Right atrium auricular region (tissue), 2 donors: Measurements from ENCODE around the gene MT1F. TPM values are rescaled to one million over a fixed set of nuclear protein-coding genes. Genes with fewer than 3 reads are reported as not detected.
A peak's percentile ranks its signal among the peaks of the same experiment; 100 is the strongest.

Experiments used
- DNase-seq: peaks from one replicate; pipeline ENCODE4 v3.0.0-alpha.2; 2019; ENCODE audit warnings: low spot score
- H3K27ac ChIP-seq, 2 donors: fragments of 200-600 bp; sonication (generic); 1 replicate in 1 of 2; 2 replicates in 1 of 2; pipeline ENCODE4 v1.5.1; 2016 to 2019
- H3K27me3 ChIP-seq, 2 donors: fragments of 200-600 bp; sonication (generic); one replicate each; pipeline versions ENCODE4 v1.5.1 to v1.6.0; 2017 to 2019
- H3K36me3 ChIP-seq: fragments of 200-600 bp; sonication (generic); one replicate; pipeline ENCODE4 v1.5.1; 2016
- H3K4me1 ChIP-seq, 2 donors: fragments of 200-600 bp; sonication (generic); one replicate each; pipeline versions ENCODE4 v1.5.1 to v1.6.0; 2017 to 2019
- H3K4me3 ChIP-seq, 2 donors: fragments of 200-600 bp; sonication (generic); 1 replicate in 1 of 2; 2 replicates in 1 of 2; pipeline ENCODE4 v1.5.1; 2017 to 2019; ENCODE audit warnings: mild to moderate bottlenecking in 1 of 2, moderate library complexity in 1 of 2
- H3K9me3 ChIP-seq, 2 donors: fragments of 200-600 bp; sonication (generic); one replicate each; pipeline ENCODE4 v1.5.1; 2019
- total RNA-seq, 2 donors: library from RNA; depleted of rRNA; stranded (reverse); fragments of >200 nt; gene quantifications; one replicate each; pipeline ENCODE4 v1.1.0, GENCODE V29; 2016
- TF ChIP-seq, protein P1 (sequence below), 2 donors: fragments of 200-600 bp; sonication (generic); IDR thresholded peaks; one replicate each; pipeline ENCODE4 v1.5.1; 2019; ENCODE audit warnings: antibody characterized with exemption in 2 of 2

MT1F gene
- total RNA-seq, 2 donors from 2014 or later, result 3.2 to 6.1 TPM

DNA sequence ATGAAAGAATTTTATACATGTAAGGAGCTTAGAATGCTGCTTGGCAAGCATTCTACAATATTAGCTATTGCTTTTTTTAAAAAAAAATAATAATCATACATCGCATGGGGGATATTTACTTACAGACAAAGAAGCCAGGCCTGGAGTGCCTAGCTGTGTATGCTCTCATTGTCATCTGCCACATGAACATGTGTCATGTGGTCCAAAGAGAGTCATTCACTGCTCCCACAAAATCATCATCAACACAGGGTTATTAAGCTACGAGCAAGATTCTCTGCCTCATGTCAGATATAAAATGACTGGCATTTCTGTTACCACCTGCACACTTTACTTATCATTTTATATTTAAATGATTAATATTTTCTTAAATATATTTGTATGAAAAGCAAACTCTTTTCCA lies 34.1 kb upstream of the MT1F start:
- no peak overlapping the region for H3K4me3 ChIP-seq
- no peaks in the 10 kb centered on the region for H3K36me3 ChIP-seq
- no peaks in the 10 kb centered on the region for H3K27me3 ChIP-seq
- no peak for DNase-seq
- H3K9me3 ChIP-seq, result no peaks in the 10 kb centered on the region
- TF ChIP-seq, protein P1, sequence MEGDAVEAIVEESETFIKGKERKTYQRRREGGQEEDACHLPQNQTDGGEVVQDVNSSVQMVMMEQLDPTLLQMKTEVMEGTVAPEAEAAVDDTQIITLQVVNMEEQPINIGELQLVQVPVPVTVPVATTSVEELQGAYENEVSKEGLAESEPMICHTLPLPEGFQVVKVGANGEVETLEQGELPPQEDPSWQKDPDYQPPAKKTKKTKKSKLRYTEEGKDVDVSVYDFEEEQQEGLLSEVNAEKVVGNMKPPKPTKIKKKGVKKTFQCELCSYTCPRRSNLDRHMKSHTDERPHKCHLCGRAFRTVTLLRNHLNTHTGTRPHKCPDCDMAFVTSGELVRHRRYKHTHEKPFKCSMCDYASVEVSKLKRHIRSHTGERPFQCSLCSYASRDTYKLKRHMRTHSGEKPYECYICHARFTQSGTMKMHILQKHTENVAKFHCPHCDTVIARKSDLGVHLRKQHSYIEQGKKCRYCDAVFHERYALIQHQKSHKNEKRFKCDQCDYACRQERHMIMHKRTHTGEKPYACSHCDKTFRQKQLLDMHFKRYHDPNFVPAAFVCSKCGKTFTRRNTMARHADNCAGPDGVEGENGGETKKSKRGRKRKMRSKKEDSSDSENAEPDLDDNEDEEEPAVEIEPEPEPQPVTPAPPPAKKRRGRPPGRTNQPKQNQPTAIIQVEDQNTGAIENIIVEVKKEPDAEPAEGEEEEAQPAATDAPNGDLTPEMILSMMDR (IDR thresholded peaks at IDR 0.05), result no peak
- no peak overlapping the region for H3K27ac ChIP-seq
- H3K4me1 ChIP-seq, result peaks cover 0 to 37% of the 10 kb centered on the region in 2 donors

DNA sequence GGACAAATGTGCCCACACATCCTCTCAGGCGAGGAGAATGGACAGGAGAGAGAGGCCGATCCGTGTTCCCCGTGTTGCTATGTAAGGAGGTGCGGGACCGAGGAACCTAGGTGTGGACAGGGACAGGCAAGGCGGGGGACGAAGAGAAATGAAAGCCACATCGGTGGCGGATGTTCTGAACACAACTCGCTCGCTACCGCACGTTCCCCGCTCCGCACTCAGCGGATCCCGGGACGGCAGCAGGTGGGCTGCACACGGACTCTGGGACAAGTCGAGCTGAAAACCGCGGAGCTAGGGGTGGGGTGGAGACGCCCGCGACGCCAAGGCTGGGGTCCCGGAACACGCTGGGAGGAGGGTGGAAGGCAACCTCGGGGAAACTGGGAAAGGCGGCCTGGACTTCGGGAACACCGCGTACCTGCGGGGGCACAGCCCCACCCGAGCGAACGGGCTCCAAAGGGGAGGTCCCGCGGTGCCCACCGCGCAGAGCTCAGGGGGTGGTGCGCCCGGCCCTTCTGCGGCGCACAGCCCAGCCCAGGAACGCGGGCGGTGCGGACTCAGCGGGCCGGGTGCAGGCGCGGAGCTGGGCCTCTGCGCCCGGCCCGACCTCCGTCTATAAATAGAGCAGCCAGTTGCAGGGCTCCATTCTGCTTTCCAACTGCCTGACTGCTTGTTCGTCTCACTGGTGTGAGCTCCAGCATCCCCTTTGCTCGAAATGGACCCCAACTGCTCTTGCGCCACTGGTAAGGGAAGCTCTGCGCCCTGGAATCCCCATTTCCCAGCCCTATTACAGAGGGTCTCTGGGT lies 32.4 kb upstream of the MT1F start, which contains the start of gene MT1E:
MT1E (plus strand) TSS at position 642 of the 803 bp plus-strand sequence; CDS start at position 713, 71 bp downstream.
- TF ChIP-seq, protein P1 (IDR thresholded peaks at IDR 0.05), result peak in 1 of 2 donors; percentile 20
- peak; percentile 89 for DNase-seq

DNA sequence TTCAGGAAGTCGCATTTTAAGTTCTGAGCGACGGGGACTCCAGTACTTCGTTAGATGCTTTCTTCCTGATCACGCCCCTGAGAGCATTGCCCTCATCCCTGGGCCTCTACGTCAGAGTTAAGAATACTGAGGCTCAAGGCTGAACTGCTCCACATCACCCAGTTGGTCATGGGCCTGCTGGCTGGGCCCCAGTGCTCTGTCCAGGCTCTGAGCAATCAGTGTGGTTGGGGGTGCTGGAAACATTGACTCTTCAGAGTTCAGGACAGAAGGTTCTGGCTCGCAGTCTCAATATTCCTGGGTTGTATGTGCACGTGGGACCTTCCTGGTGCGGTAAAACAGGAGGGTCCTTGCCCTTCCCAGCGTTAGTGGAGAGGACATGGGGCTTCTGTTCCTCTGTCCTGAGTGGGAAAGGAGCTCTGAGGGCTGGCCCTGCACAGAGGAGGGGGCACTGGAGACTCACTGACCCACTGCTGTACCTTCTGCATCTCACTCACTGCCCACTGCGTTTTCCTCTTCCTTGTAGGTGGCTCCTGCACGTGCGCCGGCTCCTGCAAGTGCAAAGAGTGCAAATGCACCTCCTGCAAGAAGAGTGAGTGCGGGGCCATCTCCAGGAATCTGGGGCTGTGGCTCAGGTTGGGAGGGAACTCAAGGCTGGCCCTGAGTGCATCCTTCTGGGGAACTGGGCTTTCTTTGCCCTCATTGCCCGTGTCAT lies 31.7 kb upstream of the MT1F start:
- TF ChIP-seq, protein P1 (IDR thresholded peaks at IDR 0.05), result no peak
- Histone ChIP-seq H3K27me3 (no peaks in the 10 kb centered on the region), H3K27ac (peak overlapping the region; percentile 96), H3K4me1 (peaks cover 0 to 34% of the 10 kb centered on the region in 2 donors), H3K9me3 (no peaks in the 10 kb centered on the region), H3K36me3 (no peaks in the 10 kb centered on the region), H3K4me3 (peak overlapping the region; percentile 47 to 70)
- no peak for DNase-seq

More for the DNA sequence above, 32.4 kb upstream of the MT1F start, which contains the start of gene MT1E:
- Histone ChIP-seq H3K27me3 (no peaks in the 10 kb centered on the region), H3K27ac (peak within 1 kb of the TSS; percentile 96), H3K4me1 (peaks cover 0 to 34% of the 10 kb centered on the region in 2 donors), H3K9me3 (no peaks in the 10 kb centered on the region), H3K4me3 (peak within 1 kb of the TSS; percentile 47 to 70), H3K36me3 (no peaks in the 10 kb centered on the region)

DNA sequence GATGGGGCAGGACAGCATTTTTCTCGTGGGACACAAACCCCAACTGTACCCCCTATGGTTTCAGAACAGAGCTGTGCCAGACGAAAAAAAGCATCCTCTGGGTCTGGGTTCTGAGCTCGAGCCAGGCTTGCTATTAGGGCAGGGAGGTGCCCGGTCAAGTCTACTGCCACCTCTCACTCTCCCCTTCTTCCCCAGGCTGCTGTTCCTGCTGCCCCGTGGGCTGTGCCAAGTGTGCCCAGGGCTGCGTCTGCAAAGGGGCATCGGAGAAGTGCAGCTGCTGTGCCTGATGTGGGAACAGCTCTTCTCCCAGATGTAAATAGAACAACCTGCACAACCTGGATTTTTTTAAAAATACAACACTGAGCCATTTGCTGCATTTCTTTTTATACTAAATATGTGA lies 31.1 kb upstream of the MT1F start:
- peak overlapping the region; percentile 96 for H3K27ac ChIP-seq
- H3K4me1 ChIP-seq, result peaks cover 0 to 36% of the 10 kb centered on the region in 2 donors
- no peaks in the 10 kb centered on the region for H3K9me3 ChIP-seq
- no peak for DNase-seq
- peak overlapping the region; percentile 47 to 70 for H3K4me3 ChIP-seq
- H3K27me3 ChIP-seq, result no peaks in the 10 kb centered on the region
- TF ChIP-seq, protein P1 (IDR thresholded peaks at IDR 0.05), result no peak
- no peaks in the 10 kb centered on the region for H3K36me3 ChIP-seq

DNA sequence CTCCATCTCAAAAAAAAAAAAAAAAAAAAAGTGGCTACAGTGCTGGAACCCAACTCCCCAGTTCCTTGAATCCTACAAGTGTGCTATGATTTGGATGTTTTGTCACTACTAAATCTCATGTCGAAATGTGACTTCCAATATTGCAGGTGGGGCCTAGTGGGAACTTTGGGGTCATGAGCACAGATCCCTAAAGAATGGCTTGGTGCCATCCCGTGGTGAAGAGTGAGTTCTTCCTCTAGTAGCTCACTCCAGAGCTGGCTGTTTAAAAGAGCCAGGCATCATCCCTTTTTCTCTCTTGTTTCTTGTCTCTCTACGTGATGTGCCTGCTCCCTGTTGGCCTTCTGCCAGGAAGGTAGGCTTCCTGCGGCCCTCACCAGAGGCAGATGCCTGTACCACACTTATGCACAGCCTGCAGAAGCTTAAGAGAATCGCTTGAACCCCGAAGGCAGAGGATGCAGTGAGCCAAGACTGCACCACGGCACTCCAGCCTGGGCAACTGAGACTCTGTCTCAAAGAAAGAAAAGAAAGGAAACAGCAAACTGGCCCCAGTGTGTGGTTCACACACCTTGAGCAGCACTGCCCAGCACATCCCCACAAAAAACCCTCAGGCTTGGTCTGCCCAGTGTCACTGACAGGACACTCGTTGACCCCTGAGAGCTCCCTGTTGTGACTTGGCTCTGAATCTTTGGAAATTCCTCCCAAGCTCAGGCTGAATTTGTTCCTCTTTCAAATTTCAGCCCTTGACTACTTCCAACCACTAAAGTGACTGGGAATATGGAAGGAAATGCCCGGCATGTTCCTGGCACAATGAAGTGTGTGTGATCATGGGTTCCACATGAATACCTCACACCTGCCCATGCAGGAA lies 29.0 kb upstream of the MT1F start:
- no peaks in the 10 kb centered on the region for H3K27me3 ChIP-seq
- H3K27ac ChIP-seq, result peak overlapping the region; percentile 14 to 46
- H3K36me3 ChIP-seq, result no peaks in the 10 kb centered on the region
- no peak overlapping the region for H3K4me3 ChIP-seq
- TF ChIP-seq, protein P1 (IDR thresholded peaks at IDR 0.05), result no peak
- peaks cover 0 to 40% of the 10 kb centered on the region in 2 donors for H3K4me1 ChIP-seq
- no peak for DNase-seq
- H3K9me3 ChIP-seq, result no peaks in the 10 kb centered on the region
